ENCODE data around the gene REEP3. TPM values are rescaled to one million over a fixed set of nuclear protein-coding genes. Genes with fewer than 3 reads are reported as not detected.
A peak's percentile ranks its signal among the peaks of the same experiment; 100 is the strongest.

REEP3 gene
- total RNA-seq, 4 donors from 2014 or later, result 60.3 to 115 (median 89.2) TPM

GRCh38 chr10:63583909-63584724, 62.9 kb downstream of the REEP3 start:
- Histone ChIP-seq H3K9me3 (peaks cover 0 to 3% (median 0%) of the 10 kb centered on the region in 4 donors), H3K36me3 (no peaks in the 10 kb centered on the region), H3K27ac (replicated peaks in 1 of 4) (peak overlapping the region in 1 of 4 donors; percentile 2), H3K4me1 (peaks cover 5 to 67% (median 55%) of the 10 kb centered on the region in 4 donors), H3K27me3 (no peaks in the 10 kb centered on the region), H3K4me3 (no peak overlapping the region)
- 56% methylated on average over 4 of the region's 5 CpGs for WGBS
- intact Hi-C loops (cut with DNase I), result no loop called here
- no peak for DNase-seq (ENCODE audit: extremely low spot score)
- no peak for TF ChIP-seq CTCF (IDR thresholded peaks at IDR 0.05)
- TF ChIP-seq POLR2AphosphoS5 (IDR thresholded peaks at IDR 0.05), result no peak
- no peak for TF ChIP-seq POLR2A (IDR thresholded peaks at IDR 0.05; ENCODE audit: low read depth)
- no peak for TF ChIP-seq EP300 (IDR thresholded peaks at IDR 0.05)

GRCh38 chr10:63584725-63585035, 63.5 kb downstream of the REEP3 start:
- Histone ChIP-seq H3K27ac (replicated peaks in 1 of 4) (no peak overlapping the region), H3K36me3 (no peaks in the 10 kb centered on the region), H3K4me3 (no peak overlapping the region), H3K4me1 (peaks cover 5 to 61% (median 50%) of the 10 kb centered on the region in 4 donors), H3K9me3 (peaks cover 0 to 3% (median 0%) of the 10 kb centered on the region in 4 donors), H3K27me3 (no peaks in the 10 kb centered on the region)
- DNase-seq (ENCODE audit: extremely low spot score), result no peak
- intact Hi-C loops (cut with DNase I), result no loop called here
- no peak for TF ChIP-seq EP300 (IDR thresholded peaks at IDR 0.05)
- no peak for TF ChIP-seq CTCF (IDR thresholded peaks at IDR 0.05)
- no peak for TF ChIP-seq POLR2AphosphoS5 (IDR thresholded peaks at IDR 0.05)
- TF ChIP-seq POLR2A (IDR thresholded peaks at IDR 0.05; ENCODE audit: low read depth), result no peak

- H3K9me3 ChIP-seq, result peaks cover 0 to 3% (median 0%) of the 10 kb centered on the region in 4 donors
- no peaks in the 10 kb centered on the region for H3K36me3 ChIP-seq
- DNase-seq (ENCODE audit: extremely low spot score), result no peak
- no peak overlapping the region for H3K4me3 ChIP-seq
- H3K27ac ChIP-seq (replicated peaks in 1 of 4), result no peak overlapping the region
- peaks cover 5 to 58% (median 46%) of the 10 kb centered on the region in 4 donors for H3K4me1 ChIP-seq
- intact Hi-C loops (cut with DNase I), result no loop called here
- no peak for TF ChIP-seq CTCF (IDR thresholded peaks at IDR 0.05)
- no peak for TF ChIP-seq POLR2AphosphoS5 (IDR thresholded peaks at IDR 0.05)
- 82% methylated on average over 1 of the region's 1 CpG for WGBS
- H3K27me3 ChIP-seq, result no peaks in the 10 kb centered on the region
These were observed 63.8 kb downstream of the REEP3 start for GRCh38 chr10:63585041-63585440.

- Histone ChIP-seq H3K36me3 (no peaks in the 10 kb centered on the region), H3K9me3 (peaks cover 0 to 3% (median 0%) of the 10 kb centered on the region in 4 donors), H3K27me3 (no peaks in the 10 kb centered on the region), H3K4me3 (no peak overlapping the region), H3K4me1 (peaks cover 5 to 51% (median 40%) of the 10 kb centered on the region in 4 donors), H3K27ac (replicated peaks in 1 of 4) (no peak overlapping the region)
- WGBS, result 84% methylated on average over 2 of the region's 2 CpGs
- no peak for DNase-seq (ENCODE audit: extremely low spot score)
- TF ChIP-seq CTCF (IDR thresholded peaks at IDR 0.05) (no peak), EP300 (IDR thresholded peaks at IDR 0.05) (no peak), POLR2AphosphoS5 (IDR thresholded peaks at IDR 0.05) (no peak), POLR2A (IDR thresholded peaks at IDR 0.05; ENCODE audit: low read depth) (no peak)
- intact Hi-C loops (cut with DNase I), result no loop called here
These were observed 64.8 kb downstream of the REEP3 start for GRCh38 chr10:63586043-63586442.

Data from esophagus muscularis mucosa (tissue), 4 donors.